Stimulated activated CD8-positive, alpha-beta memory T cell treated with anti-CD3 and anti-CD28 coated beads, Interleukin-12 subunit alpha, Interleukin-12 subunit beta, amount 100 ng/mL, for 1 hour (primary cell): Measurements from ENCODE around the gene ZNF362.
"Not testable (repeated sequence)": the region's sequence is repeated elsewhere in the genome, so short reads cannot be mapped to it uniquely, and the experiment has no call there.

Experiments
- DNase-seq: peaks from one replicate; pipeline ENCODE4 v3.0.0-alpha.2; 2020; ENCODE audit warnings: low read depth

Gene ZNF362

GRCh38 chr1:33256471-33257206 lies at the start of gene ZNF362:
TSS of gene ZNF362 (plus strand) at chr1:33256492. CDS start at chr1:33270575, 14,083 bp downstream.
- DNase-seq, result peak; percentile 39

GRCh38 chr1:33211972-33212371 lies 44.3 kb upstream of the ZNF362 start:
- no peak for DNase-seq

- DNase-seq, result no peak
Measured at GRCh38 chr1:33219886-33220661, 36.2 kb upstream of the ZNF362 start.

GRCh38 chr1:33220676-33221384 lies 35.5 kb upstream of the ZNF362 start:
- DNase-seq, result no peak

GRCh38 chr1:33221385-33221758 lies 34.9 kb upstream of the ZNF362 start:
- no peak for DNase-seq

GRCh38 chr1:33222381-33222780 lies 33.9 kb upstream of the ZNF362 start:
- no peak for DNase-seq

- DNase-seq, result no peak
Measured at GRCh38 chr1:33224166-33224707, 32.1 kb upstream of the ZNF362 start.

GRCh38 chr1:33225586-33225985 lies 30.7 kb upstream of the ZNF362 start:
- DNase-seq, result no peak

- DNase-seq, result no peak
Measured at GRCh38 chr1:33228935-33229487, 27.3 kb upstream of the ZNF362 start.

GRCh38 chr1:33231166-33231565 lies 25.1 kb upstream of the ZNF362 start:
- DNase-seq, result no peak

GRCh38 chr1:33232716-33233115 lies 23.6 kb upstream of the ZNF362 start:
- DNase-seq, result no peak

- DNase-seq, result no peak
Measured at GRCh38 chr1:33234131-33234530, 22.2 kb upstream of the ZNF362 start.

GRCh38 chr1:33234588-33234990 lies 21.7 kb upstream of the ZNF362 start:
- DNase-seq, result no peak

GRCh38 chr1:33235521-33235920 lies 20.8 kb upstream of the ZNF362 start:
- no peak for DNase-seq

GRCh38 chr1:33236498-33236897 lies 19.8 kb upstream of the ZNF362 start:
- DNase-seq, result no peak

GRCh38 chr1:33237579-33237978 lies 18.7 kb upstream of the ZNF362 start:
- DNase-seq, result no peak

- DNase-seq, result not testable (repeated sequence)
Measured at GRCh38 chr1:33238194-33238724, 18.0 kb upstream of the ZNF362 start.

- not testable (repeated sequence) for DNase-seq
Measured at GRCh38 chr1:33239410-33239809, 16.9 kb upstream of the ZNF362 start.

GRCh38 chr1:33241866-33242265 lies 14.4 kb upstream of the ZNF362 start:
- DNase-seq, result no peak

- no peak for DNase-seq
Measured at GRCh38 chr1:33242652-33243051, 13.6 kb upstream of the ZNF362 start.

- no peak for DNase-seq
Measured at GRCh38 chr1:33244143-33244808, 12.0 kb upstream of the ZNF362 start.
